22Rv1 (cell line): ENCODE data around the gene DMBX1.

Source experiments
- H3K27ac ChIP-seq: fragments of 450-650 bp; 2 replicates; pipeline ENCODE4 v1.5.1; 2017
- ZFX ChIP-seq: fragments of 450-650 bp; IDR thresholded peaks from 2 replicates; pipeline ENCODE4 v1.6.1; 2017; ENCODE audit warnings: antibody characterized with exemption, borderline replicate concordance
- TF ChIP-seq, protein P1 (sequence below): fragments of 450-650 bp; IDR thresholded peaks from 2 replicates; pipeline ENCODE4 v1.5.1; 2017; ENCODE audit warnings: mild to moderate bottlenecking

The DMBX1 gene

DNA sequence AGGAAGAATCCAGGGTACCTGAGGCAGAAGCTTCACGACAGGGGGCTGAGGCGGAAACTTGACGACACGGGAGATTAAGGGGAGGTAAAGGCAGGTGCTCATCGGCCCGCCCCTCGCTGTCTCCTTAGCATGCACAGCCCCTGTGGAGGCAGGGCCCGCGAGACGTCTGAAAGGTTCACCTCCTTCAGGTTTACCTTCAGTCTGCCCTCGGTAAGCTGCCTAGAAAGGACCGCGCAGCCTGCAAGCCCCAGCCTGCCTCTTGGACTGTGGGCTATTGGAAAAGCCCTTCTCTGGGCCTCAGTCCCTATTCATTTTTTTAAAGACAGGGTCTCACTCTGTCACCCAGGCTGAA, 33.3 kb downstream of the DMBX1 start:
- no peak for TF ChIP-seq ZFX
- TF ChIP-seq, protein P1, sequence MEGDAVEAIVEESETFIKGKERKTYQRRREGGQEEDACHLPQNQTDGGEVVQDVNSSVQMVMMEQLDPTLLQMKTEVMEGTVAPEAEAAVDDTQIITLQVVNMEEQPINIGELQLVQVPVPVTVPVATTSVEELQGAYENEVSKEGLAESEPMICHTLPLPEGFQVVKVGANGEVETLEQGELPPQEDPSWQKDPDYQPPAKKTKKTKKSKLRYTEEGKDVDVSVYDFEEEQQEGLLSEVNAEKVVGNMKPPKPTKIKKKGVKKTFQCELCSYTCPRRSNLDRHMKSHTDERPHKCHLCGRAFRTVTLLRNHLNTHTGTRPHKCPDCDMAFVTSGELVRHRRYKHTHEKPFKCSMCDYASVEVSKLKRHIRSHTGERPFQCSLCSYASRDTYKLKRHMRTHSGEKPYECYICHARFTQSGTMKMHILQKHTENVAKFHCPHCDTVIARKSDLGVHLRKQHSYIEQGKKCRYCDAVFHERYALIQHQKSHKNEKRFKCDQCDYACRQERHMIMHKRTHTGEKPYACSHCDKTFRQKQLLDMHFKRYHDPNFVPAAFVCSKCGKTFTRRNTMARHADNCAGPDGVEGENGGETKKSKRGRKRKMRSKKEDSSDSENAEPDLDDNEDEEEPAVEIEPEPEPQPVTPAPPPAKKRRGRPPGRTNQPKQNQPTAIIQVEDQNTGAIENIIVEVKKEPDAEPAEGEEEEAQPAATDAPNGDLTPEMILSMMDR = no peak
- no peak overlapping the region for H3K27ac ChIP-seq

DNA sequence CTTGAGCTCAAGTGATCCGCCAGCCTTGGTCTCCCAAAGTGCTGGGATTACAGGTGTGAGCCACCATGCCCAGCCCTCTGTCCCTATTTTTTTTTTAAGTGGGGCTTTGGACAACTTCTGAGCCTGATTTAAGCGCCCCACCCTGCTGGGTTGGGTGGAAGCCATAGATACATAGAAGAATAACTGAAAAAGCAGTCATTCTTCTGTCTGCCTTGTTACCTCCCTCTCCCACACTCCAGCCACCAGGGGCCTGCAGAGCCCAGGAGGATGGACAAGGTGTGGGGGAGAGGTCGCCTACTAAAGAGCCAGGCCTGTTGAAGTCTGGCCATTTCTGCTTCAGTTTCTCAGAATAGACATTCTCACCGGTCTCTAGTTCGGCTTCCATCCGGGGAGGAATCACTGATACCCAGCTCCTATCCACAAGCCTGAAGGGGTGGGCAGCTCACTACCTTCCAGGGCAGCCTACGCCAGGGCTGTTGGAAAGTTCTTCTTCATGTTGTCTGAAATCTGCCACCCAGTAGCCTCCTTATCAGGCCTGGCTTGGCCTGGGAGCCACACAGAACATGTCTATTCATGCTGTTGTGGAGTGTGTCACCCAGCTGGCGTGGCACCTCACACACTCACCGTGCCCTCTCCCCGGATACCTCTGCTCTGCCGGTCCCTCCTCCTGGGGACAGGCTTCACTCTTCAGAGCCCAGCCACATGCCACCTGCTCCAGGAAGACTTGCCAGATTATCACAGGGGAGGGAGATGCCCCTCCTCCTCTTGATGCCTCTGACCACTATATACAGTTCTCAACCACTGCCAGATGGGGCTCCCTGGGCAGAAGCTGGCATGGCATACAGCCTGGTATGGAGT, 34.1 kb downstream of the DMBX1 start:
- TF ChIP-seq, protein P1 = no peak
- TF ChIP-seq ZFX = no peak

DNA sequence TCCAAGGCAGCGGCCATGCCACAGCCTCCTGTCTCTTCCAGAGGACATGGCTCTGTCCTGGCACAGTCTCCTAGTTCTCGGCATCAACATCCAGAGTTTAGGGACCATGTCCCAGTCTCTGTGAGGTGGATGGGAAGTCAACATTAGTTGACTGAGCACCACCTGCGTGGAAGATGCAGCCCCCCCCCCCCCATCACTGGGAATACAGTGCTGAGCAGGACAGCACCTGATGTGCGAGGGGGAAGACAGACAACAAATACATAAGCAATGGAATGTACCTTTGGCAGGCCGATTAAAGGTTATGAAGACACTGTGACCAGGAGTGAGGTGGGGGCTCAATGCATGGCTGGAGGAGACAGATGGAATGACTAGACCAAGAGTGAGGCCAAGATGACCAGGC, 35.2 kb downstream of the DMBX1 start:
- TF ChIP-seq, protein P1 = no peak
- no peak for TF ChIP-seq ZFX
- no peak overlapping the region for H3K27ac ChIP-seq

More for the DNA sequence above, 34.1 kb downstream of the DMBX1 start:
- no peak overlapping the region for H3K27ac ChIP-seq

DNA sequence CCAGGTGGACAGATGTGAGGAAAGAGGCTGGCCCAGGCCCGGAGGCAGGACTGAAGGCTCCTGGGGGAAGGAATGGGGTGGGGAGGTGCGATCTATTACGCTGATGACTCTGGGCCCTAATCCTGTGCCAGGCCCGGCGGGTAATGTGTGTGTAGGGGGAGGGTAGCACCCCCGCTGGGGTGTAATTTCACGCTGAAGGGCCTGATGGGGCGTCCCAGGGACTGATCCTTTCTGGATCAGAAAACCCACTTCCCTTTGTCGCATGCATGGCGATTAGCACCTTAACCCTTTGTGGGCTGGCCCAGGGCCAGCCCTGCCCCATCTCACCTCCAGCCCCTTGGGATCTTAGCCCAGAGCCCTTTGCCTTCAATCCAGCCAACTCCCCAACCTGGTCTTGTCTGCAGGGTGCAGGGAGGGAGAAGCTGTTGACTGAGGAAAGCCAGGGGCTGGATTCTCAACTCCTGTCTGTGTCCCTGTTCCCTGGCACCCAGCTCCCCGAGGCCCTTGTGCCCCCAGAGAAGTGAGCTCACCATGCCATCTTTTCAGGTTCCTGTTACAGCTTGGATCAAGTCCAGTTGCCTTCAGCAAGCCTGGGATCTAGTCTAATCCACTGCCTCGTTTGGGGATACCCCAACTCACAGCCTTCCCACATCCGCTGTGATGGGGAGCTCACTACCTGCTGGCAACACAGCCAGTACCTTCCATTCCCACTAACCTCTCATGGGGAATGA, 35.8 kb downstream of the DMBX1 start:
- TF ChIP-seq, protein P1 = no peak
- TF ChIP-seq ZFX = no peak

DNA sequence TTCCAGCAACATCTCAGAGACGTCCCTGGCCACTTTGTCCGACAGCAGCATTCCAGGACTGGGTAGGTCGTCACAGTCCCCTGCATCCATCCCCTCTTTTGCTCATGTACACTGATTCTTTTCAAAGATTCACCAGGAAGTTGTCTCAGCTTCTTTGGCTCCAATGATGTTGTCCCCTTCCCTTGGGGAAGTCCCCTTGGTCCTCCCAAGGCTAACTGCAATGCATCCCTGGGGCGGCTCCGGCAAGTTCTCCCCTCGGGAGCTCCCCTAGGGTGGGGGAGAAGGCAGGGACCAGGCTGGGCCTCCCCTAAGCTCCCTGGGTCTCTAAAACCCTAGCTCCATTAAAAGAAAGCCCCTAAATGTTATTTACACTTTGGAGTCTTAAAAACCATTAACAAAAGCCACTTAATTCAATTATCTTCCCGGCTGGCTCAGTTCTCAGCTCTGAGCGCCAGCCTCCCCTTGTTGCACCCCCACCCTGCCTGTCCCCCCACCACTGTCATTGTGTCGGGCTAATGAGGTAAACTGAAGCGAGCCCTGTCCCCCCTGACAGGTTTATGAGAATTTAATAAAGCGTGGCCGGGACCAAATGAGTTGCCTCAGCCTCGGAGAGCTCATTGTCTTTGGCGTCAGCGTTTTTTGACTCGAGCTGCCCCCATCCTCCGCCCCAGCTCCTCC, 36.5 kb downstream of the DMBX1 start:
- no peak for TF ChIP-seq ZFX
- TF ChIP-seq, protein P1 = no peak
- H3K27ac ChIP-seq = no peak overlapping the region

More for the DNA sequence above, 35.8 kb downstream of the DMBX1 start:
- H3K27ac ChIP-seq = no peak overlapping the region

DNA sequence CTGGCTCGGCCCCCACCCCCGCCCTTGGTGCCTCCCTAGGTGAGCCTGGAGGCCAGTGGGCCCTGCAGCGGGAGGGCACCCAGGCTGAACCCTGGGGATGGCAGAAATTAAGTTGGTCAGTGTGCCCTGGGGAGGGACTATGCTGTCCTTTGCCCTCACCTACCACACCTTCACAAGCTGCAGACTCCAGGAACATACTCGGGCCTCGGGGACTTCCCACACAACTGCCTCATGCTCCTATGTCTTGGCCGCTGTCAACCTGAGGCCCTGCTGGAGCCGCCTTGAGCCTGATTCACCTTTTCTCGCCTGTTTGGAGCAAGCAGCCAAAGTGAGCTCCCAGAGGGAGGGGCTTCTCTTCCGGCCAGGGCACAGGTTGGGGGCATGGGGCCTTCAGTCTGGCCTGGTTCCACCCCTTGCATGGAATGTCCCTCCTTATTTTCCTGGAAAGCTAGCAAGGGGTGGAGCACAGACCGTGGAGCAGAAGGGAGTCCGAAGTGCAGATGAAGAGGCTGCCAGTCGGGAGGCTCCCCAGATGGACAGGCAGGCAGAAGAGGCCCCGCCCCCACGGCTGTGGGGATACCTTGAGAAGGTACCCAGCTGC, 37.2 kb downstream of the DMBX1 start:
- no peak for TF ChIP-seq ZFX
- TF ChIP-seq, protein P1 = no peak
- no peak overlapping the region for H3K27ac ChIP-seq
